DLD1 (cell line): Measurements from ENCODE around the gene CDH4.

Source experiments
- in situ Hi-C: cut with HindIII; loops from 2 replicates; pipeline ENCODE4 v1.10.0; 2017; ENCODE audit warnings: low sequenced_read_pairs

CDH4 gene

GRCh38 chr20:61513124-61514017 lies 261.3 kb downstream of the CDH4 start:
- in situ Hi-C loops: no loop called here

- in situ Hi-C loops: no loop called here
These were observed 261.9 kb downstream of the CDH4 start for GRCh38 chr20:61514018-61514365.

- in situ Hi-C loops: no loop called here
These were observed 262.3 kb downstream of the CDH4 start for GRCh38 chr20:61514396-61514795.

GRCh38 chr20:61514805-61515505 lies 262.9 kb downstream of the CDH4 start:
- in situ Hi-C loops: no loop called here

GRCh38 chr20:61515922-61516321 lies 263.9 kb downstream of the CDH4 start:
- in situ Hi-C loops: no loop called here

- in situ Hi-C loops: no loop called here
These were observed 264.5 kb downstream of the CDH4 start for GRCh38 chr20:61516346-61517208.

GRCh38 chr20:61517419-61517818 lies 265.4 kb downstream of the CDH4 start:
- in situ Hi-C loops: no loop called here

- in situ Hi-C loops: no loop called here
These were observed 266.4 kb downstream of the CDH4 start for GRCh38 chr20:61518424-61518951.

GRCh38 chr20:61519488-61519887 lies 267.4 kb downstream of the CDH4 start:
- in situ Hi-C loops: no loop called here

GRCh38 chr20:61520076-61520892 lies 268.2 kb downstream of the CDH4 start:
- in situ Hi-C loops: no loop called here

GRCh38 chr20:61520893-61521460 lies 268.9 kb downstream of the CDH4 start:
- in situ Hi-C loops: no loop called here

GRCh38 chr20:61521687-61522420 lies 269.8 kb downstream of the CDH4 start:
- in situ Hi-C loops: no loop called here

- in situ Hi-C loops: no loop called here
These were observed 270.5 kb downstream of the CDH4 start for GRCh38 chr20:61522498-61523090.

GRCh38 chr20:61523145-61523544 lies 271.1 kb downstream of the CDH4 start:
- in situ Hi-C loops: no loop called here

GRCh38 chr20:61524951-61525666 lies 273.0 kb downstream of the CDH4 start:
- in situ Hi-C loops: no loop called here

GRCh38 chr20:61525781-61526431 lies 273.8 kb downstream of the CDH4 start:
- in situ Hi-C loops: no loop called here

- in situ Hi-C loops: no loop called here
These were observed 274.8 kb downstream of the CDH4 start for GRCh38 chr20:61526907-61527306.

- in situ Hi-C loops: no loop called here
These were observed 275.6 kb downstream of the CDH4 start for GRCh38 chr20:61527626-61528025.
